HL-60 (cell line): Measurements from ENCODE around the gene TAF3.

Source experiments
- DNase-seq, 2 experiments: peaks; one replicate each; pipeline ENCODE4 v3.0.0-alpha.2; 2010 to 2020; ENCODE audit warnings: low read depth in 1 of 2, low spot score in 1 of 2
- H3K27ac ChIP-seq: fragments of 250-450 bp; sonication (Bioruptor Pico); replicated peaks from 2 replicates; pipeline ENCODE4 v1.5.1; 2020; ENCODE audit warnings: mild to moderate bottlenecking, moderate library complexity
- H3K27me3 ChIP-seq: fragments of 250-450 bp; sonication (Bioruptor Pico); 2 replicates; pipeline ENCODE4 v1.5.1; 2021; ENCODE audit warnings: mild to moderate bottlenecking, moderate library complexity; ENCODE audit not compliant: insufficient read depth, poor library complexity, severe bottlenecking
- H3K4me3 ChIP-seq: replicated peaks from 2 replicates; pipeline ENCODE4 v1.5.1; 2011; ENCODE audit warnings: mild to moderate bottlenecking, control low read depth, low read length; ENCODE audit not compliant: insufficient read depth
- CTCF ChIP-seq: IDR thresholded peaks from one replicate; pipeline ENCODE4 v1.5.1; 2011; ENCODE audit warnings: low read length, control low read depth, inconsistent platforms; ENCODE audit not compliant: insufficient read depth
- GABPA ChIP-seq: IDR thresholded peaks from 2 replicates; pipeline ENCODE4 v1.6.1; 2012; ENCODE audit warnings: low read depth
- POLR2AphosphoS5 ChIP-seq: IDR thresholded peaks from 2 replicates; pipeline ENCODE4 v1.6.1; 2012; ENCODE audit warnings: low read depth
- SPI1 ChIP-seq: IDR thresholded peaks from 2 replicates; pipeline ENCODE4 v1.6.1; 2012; ENCODE audit warnings: low read depth, mild to moderate bottlenecking, borderline replicate concordance
- TF ChIP-seq, protein P1 (sequence below): IDR thresholded peaks from 2 replicates; pipeline ENCODE4 v1.6.1; 2012; ENCODE audit warnings: low read depth; ENCODE audit not compliant: insufficient replicate concordance

TAF3 gene

DNA sequence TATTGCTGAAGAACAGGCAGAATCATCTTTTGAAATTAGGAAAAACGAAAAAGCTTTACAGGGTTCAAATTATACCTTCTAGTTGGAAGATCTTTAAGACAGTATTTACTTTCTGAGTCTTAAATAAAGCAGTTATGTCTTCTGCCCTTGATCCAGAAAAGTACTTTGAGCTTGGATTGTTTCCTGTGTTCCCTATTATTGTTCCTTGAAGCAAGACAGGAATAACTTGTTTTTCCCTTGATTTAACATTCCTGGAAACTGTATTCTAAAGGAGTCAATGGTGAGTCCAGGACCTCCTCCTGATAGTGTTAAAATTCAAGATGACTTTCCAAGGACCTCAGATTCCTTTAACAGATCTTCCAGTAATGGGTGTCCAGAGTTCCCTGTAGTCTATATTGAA is 161.9 kb downstream of the TAF3 start:
- no peak overlapping the region for H3K27ac ChIP-seq
- no peak overlapping the region for H3K4me3 ChIP-seq
- DNase-seq = no peak
- TF ChIP-seq GABPA (no peak), CTCF (no peak), SPI1 (no peak), POLR2AphosphoS5 (no peak)
- TF ChIP-seq, protein P1, sequence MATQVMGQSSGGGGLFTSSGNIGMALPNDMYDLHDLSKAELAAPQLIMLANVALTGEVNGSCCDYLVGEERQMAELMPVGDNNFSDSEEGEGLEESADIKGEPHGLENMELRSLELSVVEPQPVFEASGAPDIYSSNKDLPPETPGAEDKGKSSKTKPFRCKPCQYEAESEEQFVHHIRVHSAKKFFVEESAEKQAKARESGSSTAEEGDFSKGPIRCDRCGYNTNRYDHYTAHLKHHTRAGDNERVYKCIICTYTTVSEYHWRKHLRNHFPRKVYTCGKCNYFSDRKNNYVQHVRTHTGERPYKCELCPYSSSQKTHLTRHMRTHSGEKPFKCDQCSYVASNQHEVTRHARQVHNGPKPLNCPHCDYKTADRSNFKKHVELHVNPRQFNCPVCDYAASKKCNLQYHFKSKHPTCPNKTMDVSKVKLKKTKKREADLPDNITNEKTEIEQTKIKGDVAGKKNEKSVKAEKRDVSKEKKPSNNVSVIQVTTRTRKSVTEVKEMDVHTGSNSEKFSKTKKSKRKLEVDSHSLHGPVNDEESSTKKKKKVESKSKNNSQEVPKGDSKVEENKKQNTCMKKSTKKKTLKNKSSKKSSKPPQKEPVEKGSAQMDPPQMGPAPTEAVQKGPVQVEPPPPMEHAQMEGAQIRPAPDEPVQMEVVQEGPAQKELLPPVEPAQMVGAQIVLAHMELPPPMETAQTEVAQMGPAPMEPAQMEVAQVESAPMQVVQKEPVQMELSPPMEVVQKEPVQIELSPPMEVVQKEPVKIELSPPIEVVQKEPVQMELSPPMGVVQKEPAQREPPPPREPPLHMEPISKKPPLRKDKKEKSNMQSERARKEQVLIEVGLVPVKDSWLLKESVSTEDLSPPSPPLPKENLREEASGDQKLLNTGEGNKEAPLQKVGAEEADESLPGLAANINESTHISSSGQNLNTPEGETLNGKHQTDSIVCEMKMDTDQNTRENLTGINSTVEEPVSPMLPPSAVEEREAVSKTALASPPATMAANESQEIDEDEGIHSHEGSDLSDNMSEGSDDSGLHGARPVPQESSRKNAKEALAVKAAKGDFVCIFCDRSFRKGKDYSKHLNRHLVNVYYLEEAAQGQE = no peak
- H3K27me3 ChIP-seq = no peaks in the 10 kb centered on the region

- H3K27me3 ChIP-seq = no peaks in the 10 kb centered on the region
- no peak for DNase-seq
- TF ChIP-seq POLR2AphosphoS5 (no peak), CTCF (no peak), GABPA (no peak), SPI1 (no peak)
- TF ChIP-seq, protein P1 = no peak
- no peak overlapping the region for H3K4me3 ChIP-seq
- no peak overlapping the region for H3K27ac ChIP-seq
Measured at GRCh38 chr10:7982727-7983126, 164.4 kb downstream of the TAF3 start.

GRCh38 chr10:7984325-7984724 is 166.0 kb downstream of the TAF3 start:
- Histone ChIP-seq H3K4me3 (no peak overlapping the region), H3K27me3 (no peaks in the 10 kb centered on the region), H3K27ac (no peak overlapping the region)
- DNase-seq = no peak
- TF ChIP-seq, protein P1 = no peak
- TF ChIP-seq CTCF (no peak), POLR2AphosphoS5 (no peak), SPI1 (no peak), GABPA (no peak)
